T-helper 1 cell (primary cell): ENCODE results near the gene TUBB4B.

Experiments
- DNase-seq, 5 donors: peaks; one replicate each; pipeline ENCODE4 v3.0.0-alpha.2; 2012 to 2020
- total RNA-seq, 4 donors: gene quantifications; one replicate each; lab custom pipeline; 2026; lab: John Stamatoyannopoulos, UW

The TUBB4B gene
- total RNA-seq: 262 to 410 (median 319) reads per million in 4 donors

DNA sequence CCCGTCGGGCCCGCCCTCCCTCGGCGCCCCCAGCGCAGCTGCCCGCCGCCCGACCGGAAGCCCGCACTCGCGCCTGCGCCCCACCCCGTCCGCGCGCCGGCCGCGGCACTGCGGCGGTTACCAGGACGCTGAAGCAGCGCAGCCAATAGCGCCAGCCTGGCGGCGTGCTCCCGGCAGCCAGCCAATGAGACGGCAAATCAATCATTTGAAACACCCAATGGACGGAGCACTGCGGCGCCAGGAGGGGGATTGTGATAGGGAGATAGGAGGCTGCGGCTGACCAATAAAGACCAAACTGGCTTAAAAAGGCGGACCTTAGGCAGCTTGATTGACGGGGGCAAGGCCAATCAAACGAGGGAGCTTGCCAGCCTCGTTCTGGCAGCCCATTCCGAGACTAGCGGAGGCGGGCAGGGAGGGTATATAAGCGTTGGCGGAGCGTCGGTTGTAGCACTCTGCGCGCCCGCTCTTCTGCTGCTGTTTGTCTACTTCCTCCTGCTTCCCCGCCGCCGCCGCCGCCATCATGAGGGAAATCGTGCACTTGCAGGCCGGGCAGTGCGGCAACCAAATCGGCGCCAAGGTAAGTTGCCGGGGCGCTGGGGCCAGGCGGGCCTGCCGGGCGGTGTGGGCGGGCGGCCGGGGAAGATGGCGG is at the start of gene TUBB4B:
Gene TUBB4B, plus strand, starts transcription at position 447 of the 649 bp plus-strand sequence. Its CDS starts 74 bp downstream, at position 521.
- peak; percentile 93 to 100 (median 95) for DNase-seq

DNA sequence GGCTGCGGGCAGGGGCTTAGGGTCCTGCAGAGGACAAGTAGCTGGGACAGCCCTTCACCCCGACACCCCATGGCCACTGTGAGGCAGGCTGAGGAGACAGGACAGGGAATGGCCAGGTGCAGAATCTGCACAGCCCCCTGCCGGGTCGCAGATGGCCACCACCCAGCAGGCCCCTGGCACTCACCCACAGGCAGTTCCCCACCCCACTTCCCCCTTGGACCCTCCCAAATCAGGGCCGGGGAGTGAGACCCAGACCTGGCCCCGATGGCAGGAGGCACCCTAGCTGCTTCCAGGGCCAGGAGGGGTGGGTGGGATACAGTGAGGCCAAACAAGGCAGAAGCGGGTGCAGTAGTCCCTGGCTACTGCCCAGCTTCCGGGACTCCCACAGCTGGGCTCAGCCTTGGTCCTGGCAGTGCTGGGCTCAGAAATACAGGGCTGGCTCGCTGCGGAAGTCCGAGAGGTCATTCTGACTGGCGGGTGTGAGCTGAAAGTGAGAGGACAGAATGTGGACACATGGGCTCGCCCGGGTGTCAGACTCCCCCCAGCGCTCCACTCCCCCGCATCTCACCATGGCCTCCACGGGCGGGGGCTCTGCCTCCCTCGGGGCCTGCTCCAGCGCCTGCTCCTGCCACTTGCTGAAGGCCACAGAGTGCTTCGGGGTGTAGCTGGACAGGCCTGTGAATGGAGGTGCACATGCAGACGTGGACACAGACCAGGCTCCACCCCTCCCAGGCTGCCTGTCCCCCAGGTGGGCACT is 49.2 kb upstream of the TUBB4B start:
- DNase-seq: no peak

DNA sequence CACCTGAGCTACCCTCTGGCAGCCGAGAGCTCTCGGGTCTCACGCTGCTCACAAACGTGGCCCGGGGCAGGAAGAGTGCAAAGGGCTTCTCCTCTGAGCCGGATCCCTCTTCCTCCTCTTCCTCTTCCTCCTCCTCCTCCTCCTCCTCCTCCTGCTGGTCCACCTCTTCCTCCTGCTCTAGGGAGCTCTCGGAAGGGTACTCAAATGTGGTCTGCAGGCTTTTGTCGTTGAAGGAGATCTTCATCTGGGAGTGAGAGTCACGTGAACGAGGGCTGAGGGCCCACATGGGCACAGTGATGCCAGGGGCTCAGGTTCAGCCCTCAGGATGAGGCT is 48.7 kb upstream of the TUBB4B start:
- no peak for DNase-seq

DNA sequence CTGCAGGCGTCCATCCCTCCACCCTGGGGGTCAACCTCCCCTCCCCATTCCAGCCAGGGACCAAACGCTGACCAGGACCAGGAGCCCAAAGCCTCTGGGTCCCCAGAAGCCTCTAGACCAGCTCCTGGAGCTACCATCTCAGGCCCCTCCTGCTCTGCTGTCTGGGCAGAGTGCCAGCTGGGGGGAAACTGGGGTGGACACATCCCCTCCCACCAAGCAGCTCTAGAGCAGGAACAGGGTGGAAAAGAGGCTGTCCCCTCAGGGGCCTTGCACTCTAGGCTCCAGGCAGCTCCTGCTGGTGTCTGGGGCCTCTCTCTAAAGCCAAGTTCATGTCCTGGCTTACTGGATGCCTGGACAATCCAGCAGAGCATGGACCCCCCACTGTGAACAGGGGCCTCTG is 48.2 kb upstream of the TUBB4B start:
- no peak for DNase-seq

DNA sequence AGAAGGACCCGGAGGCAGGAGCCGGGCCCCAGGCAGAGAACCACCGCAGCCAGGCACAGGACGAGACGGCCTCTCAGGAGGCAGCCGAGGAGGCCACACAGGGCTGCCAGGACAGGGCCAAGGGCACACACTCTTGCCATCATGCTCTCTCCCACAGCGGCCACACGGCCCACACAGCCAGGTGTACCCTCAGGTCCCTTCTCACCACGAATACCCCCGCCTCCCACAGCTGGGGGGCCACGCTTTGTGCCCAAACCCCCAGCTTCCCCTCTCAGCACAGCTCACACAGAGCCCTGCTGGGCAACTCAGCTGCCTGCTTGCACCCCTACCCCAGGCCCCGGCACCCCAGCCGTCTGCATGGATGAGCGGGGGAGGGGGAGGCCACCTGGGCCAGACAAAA is 47.3 kb upstream of the TUBB4B start:
- DNase-seq: no peak

DNA sequence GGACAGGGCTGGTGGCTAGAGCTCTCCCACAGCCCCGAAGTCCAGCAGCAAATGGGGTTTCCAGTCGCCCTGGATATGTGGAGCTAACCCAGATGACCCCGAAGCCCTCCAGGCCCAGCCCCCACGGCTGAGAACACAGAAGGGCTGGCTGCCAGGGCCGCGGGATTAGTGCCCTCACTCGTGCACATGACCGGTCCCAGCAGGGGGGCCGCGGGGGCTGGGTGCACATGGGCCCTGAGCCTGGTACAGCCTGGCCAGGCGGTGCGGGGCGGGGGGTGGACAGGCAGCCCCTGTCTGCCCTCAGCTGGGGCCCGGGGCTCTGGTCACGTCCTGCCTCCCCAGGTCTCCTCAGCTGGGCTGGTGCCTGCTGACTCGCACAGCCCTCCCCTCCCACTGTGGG is 46.7 kb upstream of the TUBB4B start:
- no peak for DNase-seq

DNA sequence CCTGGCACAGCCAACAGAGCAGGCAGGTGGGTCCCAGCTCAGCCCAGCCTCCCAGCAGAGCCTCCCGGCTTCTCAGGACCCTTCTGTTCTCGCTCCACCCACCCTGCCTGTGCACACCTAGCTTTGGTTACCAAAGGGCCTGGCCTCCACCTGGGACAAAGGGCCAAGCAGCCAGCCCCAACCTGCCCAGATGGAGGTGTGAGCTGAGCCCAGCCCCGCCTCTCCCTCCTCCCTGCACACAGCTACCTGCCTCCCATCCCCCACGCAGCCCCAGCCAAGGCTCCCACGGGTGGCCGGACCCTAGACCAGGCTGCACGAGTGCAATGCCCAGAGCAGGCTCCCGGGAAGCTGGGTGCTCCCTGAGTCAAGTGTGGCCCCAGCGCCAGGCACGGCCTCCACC is 46.2 kb upstream of the TUBB4B start:
- no peak for DNase-seq

DNA sequence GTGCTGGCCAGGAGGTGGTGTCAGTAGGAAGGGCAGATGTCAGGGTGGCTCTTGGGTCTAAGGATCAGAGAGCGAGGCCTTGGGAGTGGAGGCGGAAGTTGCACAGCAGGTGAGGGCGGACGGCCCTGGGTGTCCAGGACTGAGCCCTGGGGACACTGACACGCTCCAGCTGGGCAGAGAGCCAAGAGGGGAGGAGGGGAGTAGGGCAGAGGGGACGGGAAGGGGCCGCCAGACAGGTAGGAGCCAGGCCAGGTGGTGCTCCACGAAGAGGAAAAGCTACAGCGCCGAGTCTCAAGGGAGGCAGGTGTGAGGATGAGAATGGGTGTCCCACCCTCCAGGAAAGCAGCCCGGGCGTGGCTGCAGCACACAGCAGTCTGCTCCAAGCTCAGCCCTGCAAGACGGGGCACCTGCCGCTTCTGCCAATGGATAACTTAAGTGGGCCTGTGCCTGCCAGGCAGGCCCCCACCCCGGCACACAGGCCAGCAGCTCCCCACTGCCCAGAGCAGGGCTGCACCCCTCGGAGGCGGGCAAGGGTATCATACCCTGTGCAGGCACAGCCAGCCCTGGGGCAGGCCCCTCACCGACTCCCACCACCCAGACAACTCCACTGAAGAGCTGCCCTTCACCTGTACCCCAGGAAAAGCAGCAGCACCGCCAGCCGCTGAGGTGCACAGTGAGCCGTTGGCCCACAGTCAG is 45.4 kb upstream of the TUBB4B start:
- DNase-seq: no peak

DNA sequence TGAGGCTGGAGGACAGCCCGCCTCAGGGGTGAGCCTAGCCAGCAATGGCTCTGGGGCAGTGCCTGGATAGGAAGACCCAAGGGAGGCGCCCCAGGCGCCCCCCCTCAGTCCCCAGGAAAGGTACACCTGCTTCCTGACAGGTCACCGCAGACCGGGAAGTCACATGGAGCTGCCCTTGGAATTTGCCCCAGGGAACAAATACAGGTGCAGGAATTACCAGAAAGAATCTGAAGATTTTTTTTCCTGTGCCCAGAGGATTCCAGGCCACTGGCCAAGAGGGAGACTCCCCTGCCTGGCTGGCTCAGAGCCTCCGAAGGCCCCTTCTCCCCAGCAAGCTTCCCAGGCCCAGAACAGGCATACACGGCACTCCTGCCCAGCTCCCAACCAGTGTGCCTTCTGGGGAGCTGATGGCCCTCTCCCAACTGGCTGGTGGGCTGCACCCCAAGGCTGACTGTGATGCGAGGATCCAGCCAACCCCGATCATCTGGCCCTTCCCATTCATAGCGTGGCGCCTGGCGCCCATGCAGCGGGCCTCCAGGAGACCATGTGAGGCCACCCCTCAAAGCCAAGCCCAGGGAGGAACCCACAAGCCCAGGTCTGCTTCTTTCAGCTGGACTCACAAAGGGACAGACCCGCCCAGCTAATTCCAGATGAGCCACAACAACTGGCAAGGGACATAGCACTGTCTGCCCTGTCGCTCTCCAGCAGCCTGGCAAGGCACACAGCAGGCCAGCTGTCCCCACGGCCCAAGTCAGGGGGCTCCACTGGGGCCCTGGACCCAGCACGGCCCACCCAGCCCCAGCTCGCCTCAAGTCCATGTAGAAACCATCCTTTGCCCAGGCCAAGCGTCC is 42.8 kb upstream of the TUBB4B start:
- no peak for DNase-seq

DNA sequence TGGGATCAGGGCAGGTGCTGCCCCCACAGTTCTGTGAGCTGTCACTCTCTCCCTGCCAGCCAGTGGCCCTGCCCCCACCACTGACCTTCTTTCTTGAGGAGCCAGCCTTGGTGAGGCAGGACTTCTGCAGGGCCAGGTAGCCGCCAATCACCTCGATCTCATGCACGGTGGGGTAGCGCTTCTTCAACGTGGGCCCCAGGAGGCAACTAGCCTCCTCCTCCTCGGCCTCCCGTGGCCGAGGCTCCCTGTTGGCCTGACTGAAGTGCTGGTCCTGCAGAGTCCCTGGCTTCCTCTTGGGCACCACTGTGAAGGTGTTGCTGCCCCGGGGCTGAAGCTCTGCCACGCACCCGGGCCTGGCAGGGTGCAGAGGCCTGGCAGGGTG is 42.2 kb upstream of the TUBB4B start:
- no peak for DNase-seq

DNA sequence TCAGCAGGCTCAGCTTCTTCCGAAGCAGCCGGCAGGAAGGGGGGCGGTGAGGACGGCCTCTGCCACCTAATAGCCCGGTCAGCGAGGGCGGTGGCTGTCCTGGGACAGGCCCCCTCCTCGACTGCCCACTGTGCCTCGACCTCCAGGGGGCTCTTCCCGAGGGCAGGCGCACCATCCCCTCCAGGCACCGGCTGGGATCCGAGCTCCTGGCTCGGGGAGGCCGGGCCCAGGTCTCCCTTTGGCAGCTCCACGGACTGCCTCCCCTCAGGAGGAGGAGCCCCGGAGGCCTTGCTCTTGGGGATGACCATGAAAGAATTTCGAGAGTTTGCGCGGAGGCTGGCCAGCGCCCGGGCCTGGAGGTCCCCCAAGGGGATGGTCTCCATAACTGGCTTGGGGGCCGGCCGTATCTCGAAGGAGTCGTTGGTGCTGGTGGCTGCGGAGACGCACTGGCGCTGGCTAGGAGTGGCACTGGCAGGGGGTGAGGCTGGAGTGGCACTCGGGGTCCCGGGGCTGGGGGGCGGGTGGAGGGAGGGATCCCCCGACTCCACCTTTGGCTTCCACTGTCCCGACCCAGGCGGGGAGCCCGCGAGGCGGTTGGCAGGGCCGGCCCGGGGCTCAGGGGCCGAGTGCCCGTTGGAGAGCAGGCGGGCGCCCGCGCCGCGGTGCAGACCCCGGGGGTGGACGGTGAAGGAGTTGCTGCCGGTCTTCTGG is 41.5 kb upstream of the TUBB4B start:
- no peak for DNase-seq

DNA sequence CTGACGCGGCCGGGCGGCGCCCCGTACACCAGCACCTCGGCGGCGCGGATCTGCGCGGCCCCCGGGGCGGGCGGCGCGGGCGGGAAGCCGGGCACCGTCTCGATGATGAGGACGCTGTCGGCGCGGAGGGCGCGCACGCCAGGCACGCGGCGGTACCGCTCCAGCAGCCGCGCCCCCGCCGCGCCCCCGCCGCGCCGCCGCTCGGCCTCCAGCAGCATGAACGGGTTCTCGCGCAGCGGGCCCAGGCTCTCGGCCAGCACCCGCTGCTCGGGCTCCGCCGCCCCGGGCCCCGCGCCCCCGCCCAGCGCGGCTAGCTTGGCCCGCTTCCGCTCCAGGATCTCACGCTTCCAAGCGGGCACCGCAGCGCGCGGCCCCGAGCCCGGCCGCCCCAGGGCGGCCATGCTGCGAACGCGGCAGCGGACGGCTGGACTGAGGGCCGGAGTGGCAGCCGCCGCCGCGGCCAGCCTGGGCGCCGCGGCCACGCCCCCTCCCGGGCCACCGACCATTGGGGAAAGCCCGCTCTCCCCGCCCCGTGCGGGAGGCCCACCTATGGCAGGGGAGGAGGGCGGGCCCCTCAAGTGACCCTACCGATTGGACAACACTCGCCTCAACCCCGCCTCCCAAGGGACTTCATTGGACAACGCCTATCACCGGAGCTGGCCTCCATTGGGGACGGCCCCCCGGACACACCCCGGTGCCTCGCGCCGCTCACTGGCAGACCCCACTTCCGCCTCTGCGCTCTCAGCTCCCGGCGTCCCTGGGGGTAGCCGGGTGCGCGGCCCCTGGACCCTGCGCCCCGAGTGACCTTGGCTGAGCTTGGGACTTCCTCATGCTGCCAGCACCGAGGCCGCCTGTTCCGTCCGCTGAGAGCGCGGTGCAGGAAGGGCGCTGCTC is 40.5 kb upstream of the TUBB4B start, which contains the start of gene TPRN:
Gene TPRN, minus strand, starts transcription at position 431 of the 894 bp plus-strand sequence. Its CDS starts 30 bp downstream, at position 401.
- peak; percentile 96 to 98 (median 97) for DNase-seq

DNA sequence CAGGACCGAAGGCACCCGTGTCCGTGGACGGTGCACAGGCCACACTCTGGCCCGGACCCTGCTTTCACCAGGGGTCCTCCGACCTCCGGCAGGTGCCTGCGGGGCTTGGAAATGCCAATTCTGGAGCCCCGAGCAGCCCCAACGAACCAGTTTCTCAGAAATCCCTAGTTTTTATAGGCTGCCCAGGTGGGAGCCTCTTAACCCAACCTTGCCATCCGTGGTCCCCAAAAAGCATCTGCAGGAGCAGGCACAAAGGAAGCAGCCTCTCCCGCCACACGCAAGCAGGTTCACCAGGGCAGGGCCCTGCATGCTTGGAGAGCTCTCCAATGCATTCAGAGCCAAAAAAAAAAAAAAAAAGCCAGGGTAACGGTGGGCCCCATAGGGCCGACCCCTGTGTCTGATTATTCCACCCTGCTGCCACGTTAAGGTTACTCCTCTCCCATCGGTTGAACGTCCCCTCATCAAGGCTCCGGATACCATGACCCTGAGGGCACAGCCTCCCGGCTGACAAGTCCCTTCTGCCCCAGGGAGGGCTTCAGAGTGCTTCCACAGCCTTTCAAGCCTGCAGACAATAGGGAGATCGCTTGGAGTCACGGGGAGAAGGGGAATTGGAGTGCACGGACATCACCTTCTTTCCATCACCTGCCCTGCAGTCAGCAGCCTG is 39.8 kb upstream of the TUBB4B start:
- DNase-seq: no peak

DNA sequence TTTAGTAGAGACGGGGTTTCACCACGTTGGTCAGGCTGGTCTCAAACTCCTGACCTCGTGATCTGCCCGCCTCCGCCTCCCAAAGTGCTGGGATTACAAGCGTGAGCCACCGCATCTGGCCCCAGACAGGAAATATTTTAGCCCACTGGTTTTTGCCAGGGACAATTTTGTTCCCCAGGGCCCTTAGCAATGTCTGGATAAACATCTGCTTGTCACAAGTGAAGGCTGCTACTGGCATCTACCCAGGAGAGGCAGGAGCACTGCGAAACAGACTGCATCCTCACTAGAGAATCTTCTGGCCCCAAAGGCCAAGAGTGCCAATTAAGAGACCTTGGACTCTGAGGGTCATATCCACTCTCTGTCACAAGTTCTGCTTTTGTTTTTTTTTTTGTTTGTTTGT is 38.1 kb upstream of the TUBB4B start:
- no peak for DNase-seq

DNA sequence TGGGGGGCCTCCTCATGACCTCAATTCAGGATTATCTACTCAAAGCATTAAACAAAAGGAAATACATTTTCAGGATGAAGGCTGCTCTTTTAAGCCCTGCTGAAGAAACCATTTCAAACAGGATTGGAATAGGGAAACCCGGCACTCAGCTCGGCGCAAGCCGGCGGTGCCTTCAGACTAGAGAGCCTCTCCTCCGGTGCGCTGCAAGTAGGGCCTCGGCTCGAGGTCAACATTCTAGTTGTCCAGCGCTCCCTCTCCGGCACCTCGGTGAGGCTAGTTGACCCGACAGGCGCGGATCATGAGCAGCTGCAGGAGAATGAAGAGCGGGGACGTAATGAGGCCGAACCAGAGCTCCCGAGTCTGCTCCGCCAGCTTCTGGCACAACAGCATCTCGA is 36.4 kb upstream of the TUBB4B start:
- no peak for DNase-seq

DNA sequence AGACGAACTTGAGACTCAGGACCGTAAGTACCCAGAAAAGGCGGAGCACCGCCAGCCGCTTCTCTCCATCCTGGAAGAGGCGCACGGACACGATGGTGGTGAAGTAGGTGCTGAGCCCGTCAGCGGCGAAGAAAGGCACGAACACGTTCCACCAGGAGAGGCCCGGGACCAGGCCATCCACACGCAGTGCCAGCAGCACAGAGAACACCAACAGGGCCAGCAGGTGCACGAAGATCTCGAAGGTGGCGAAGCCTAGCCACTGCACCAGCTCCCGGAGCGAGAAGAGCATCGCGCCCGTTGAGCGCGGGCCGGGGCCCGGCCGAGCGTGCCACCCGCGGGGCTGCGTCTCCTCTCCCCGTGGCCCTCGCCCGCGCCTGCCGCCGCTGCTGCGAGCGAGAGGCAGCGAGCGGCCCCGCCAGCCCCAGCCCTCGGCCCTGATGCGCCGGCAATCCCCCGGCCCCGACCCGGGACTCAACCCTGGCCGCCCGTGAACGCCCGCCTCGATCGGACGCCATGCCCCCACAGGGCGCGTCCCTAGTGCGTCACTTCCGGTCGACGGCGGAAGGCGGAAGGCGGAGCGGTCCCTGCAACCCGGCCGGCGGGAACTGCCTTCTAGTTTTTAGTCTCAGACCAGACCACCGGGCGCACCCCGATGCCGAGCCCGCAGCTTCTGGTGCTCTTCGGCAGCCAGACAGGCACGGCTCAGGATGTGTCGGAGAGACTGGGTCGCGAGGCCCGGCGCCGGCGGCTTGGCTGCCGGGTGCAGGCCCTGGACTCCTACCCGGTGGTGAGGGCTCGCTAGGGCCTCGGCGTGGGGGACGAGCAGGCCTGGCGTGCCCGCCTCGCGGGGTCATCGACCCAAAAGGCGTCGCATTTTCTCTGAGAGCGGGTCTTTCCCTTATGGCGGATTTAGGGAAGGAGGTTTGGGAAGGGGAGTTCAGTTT is 35.7 kb upstream of the TUBB4B start, which contains the start of the genes NDOR1 and TMEM203:
Gene NDOR1, plus strand, starts transcription at position 575 of the 944 bp plus-strand sequence. Its CDS starts 78 bp downstream, at position 653.
Gene TMEM203, minus strand, starts transcription at position 523 of the 944 bp plus-strand sequence. Its CDS starts 234 bp downstream, at position 289.
- DNase-seq: peak; percentile 84 to 93 (median 88)

DNA sequence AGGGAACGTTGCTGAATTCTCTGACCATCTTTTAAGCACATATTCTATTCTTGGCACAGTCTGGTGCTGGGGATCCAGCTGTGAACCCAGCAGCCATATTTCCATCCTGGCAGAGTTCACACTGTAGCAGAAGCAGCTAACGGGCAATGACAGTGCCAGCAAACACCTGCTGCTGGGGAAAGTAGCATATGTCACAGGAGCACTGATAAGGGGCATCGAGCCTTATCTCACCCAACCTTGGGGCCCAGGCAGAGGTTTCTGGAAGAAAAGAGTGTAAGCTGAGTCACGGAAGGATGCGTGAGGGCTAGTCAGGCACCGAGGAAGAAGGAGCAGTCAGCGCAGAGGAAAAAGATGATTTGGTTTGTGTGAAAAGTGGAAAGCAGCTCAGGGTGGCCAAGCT is 34.5 kb upstream of the TUBB4B start:
- DNase-seq: no peak

DNA sequence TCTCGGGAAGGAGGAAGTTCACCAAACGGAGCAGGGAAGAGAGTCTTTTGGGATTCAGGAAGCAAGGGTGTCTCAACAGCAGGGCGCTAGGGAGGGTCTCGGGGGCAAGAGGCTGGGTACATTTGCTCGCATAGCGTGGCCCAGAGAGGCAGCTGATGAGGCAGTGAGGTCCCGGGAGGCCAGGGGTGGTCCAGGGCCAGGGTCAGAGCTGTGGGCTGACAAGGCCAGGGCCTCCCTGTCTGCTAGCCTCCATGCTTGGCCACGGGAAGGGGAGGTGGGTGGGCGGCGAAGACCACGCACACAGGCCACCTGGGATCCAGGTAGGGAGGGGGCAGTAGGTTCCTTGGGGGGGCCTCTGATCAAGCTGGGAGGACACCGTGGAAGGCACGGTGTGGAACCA is 29.6 kb upstream of the TUBB4B start:
- DNase-seq: no peak

DNA sequence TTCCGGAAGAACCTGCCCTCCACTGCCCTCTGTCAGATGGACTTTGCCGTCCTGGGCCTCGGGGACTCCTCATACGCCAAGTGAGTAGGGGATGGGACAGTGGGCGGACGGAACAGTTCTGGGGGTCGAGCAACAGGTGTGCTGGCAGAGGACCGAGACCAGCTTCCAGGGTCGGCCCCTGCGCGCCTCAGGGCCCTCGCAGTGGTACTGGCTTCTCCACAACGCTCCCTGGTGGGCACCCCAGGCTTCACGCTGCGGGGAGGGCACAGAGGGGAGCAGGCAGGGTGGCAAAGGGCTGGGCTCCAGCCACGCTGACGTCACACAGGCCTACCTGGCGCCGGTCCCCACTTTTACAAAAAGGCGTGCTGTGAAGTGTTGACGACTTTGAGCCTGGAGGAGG is 28.6 kb upstream of the TUBB4B start:
- no peak for DNase-seq
